GM19468 (cell line): ENCODE measurements around the gene KRT7.
"Not testable (repeated sequence)": the region's sequence is repeated elsewhere in the genome, so short reads cannot be mapped to it uniquely, and the experiment has no call there.

Source experiments
- ATAC-seq: cut with Tn5 transposase; IDR thresholded peaks from one replicate; pipeline ENCODE4 v1.9.1; 2021; ENCODE audit warnings: mild to moderate bottlenecking, moderate library complexity, moderate number of reproducible peaks; ENCODE audit not compliant: unreplicated experiment; ENCODE audit errors: extremely low read depth

Gene KRT7

DNA sequence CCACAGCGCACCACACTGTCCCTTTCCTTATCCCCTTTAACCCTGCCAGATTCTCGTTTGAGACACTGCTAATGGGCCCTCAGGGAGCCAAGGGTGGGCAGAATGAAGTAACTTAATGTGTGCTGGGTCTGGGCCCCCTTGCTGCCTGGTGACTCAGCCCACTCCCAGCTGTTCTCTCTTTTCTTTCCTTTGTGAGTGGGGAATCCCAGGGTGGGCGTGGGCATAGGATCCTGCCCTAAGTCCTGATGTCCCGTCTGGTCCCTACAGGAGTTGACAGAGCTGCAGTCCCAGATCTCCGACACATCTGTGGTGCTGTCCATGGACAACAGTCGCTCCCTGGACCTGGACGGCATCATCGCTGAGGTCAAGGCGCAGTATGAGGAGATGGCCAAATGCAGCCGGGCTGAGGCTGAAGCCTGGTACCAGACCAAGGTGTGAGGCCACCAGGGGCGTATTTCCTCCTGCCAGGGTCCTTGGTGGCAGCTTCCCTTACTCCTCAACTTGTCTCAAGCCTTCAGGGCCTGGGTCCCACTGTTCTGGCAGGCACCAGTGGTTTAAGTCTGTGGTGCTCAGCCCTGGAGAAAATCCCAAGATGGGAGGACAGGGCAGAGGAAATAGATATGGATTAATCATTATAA lies 8.3 kb downstream of the KRT7 start:
- no peak for ATAC-seq

DNA sequence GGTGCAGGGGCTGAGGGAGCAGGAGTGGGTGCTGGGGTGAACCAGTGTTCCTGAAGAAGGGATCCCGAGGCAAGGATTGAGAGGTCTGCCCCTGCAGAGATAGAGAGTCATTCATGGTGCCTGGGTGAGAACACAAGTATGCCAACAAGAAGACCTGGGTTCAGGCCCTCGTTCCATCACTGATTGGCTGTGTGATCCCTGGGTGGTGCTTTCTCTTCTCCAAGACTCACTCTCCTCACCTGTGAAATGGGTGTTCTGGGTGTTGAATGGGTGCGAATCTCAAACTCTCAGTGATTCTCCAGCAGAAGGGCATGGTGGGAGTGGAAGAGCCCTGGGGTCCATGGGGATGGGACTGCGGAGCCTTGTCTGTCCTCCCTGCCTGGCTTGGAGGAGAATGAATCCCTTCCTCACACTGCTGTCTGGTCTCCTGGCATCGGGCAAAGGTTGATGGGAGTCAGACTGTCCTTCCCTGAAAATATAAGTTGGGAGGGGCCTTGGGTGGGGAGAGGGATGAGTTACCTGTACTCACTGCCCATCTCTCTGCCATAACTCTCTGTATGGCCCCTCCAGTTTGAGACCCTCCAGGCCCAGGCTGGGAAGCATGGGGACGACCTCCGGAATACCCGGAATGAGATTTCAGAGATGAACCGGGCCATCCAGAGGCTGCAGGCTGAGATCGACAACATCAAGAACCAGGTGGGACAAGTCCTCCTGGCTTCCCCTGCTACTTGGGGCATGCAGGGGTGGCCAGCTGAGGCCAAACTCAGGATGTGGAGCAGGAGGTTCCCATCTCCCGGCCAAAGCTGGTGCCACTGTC lies 9.6 kb downstream of the KRT7 start:
- no peak for ATAC-seq

GRCh38 chr12:52243259-52243855 lies 10.3 kb downstream of the KRT7 start:
- no peak for ATAC-seq

- ATAC-seq, result peak; percentile 71
Observed at GRCh38 chr12:52243856-52244614, 11.0 kb downstream of the KRT7 start.

GRCh38 chr12:52244615-52244994 lies 11.6 kb downstream of the KRT7 start:
- no peak for ATAC-seq

- no peak for ATAC-seq
Observed at GRCh38 chr12:52245259-52245961, 12.4 kb downstream of the KRT7 start.

GRCh38 chr12:52245962-52246569 lies 13.0 kb downstream of the KRT7 start:
- no peak for ATAC-seq

- no peak for ATAC-seq
Observed at GRCh38 chr12:52246720-52247621, 13.9 kb downstream of the KRT7 start.

DNA sequence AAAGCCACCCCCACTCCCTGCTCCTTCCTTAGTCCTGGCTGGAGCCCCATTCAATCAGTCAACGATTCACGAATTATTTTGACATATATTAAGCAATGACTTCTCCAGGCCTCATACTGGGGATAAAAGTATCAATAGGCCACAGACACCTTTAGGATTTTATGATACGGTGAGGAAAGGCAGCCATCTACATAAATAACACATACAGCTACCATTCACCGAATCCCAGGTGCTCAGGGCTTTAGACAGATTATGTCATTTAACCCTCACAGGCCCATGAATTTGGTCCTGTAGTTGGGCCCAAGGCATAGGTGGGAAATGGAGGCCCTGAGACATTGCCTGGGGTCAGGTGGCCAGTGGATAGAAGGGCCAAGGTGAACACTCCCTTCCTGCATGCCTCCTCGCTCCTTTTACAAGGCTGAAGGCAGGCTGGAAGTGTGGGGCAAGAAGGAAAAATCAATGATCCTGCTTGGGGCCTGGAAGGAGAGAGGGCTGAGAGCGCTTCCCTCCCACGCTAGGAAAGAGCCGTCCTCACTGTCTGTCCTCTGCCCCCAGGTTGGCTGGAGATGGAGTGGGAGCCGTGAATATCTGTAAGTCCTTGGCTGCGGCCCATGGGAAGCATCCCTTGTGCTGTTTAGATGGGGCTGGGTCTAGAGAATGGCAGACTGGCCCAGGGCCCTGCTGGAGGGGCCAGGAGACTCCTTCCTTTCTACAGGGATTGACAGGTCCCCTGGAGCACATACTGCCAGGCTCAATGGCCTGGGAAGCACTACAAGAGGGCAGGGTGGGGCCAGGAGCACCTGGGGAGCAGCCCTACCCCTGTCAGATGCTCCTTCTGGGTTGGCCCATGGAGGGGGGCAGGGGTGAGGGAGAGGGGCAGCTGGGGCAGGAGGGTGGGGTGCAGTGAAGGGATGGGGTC lies 14.8 kb downstream of the KRT7 start:
- ATAC-seq, result no peak

DNA sequence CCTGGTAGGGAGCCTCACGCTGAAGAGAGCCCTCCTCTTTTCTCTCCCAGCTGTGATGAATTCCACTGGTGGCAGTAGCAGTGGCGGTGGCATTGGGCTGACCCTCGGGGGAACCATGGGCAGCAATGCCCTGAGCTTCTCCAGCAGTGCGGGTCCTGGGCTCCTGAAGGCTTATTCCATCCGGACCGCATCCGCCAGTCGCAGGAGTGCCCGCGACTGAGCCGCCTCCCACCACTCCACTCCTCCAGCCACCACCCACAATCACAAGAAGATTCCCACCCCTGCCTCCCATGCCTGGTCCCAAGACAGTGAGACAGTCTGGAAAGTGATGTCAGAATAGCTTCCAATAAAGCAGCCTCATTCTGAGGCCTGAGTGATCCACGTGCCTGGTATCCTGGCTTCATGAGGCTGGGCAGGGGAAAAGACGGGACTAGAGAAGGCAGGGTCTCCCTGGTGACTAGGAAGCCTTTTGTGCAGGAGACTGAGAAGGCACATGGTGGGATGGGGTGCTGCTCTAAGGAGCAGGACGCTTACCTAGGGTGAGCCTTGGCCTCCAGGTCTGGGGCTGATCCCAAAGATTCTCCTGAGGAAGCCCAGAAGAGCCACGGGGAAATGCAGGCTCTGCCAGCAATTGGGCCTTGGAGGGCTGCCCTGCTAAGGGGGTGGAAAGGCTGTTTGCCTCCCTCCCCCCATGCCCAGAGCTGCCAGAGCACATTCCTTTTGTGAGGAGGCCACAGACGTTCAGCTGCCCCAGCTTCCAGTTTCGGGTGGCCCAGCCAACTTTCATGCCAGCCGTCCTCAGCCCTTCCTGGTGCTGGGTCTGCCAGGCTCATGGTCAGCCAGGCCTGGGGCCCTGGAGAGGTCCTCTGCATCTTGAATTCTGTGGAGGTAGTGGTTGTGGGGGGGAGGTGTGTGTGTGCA lies 15.8 kb downstream of the KRT7 start:
- no peak for ATAC-seq

GRCh38 chr12:52249511-52250047 lies 16.5 kb downstream of the KRT7 start:
- ATAC-seq, result no peak

DNA sequence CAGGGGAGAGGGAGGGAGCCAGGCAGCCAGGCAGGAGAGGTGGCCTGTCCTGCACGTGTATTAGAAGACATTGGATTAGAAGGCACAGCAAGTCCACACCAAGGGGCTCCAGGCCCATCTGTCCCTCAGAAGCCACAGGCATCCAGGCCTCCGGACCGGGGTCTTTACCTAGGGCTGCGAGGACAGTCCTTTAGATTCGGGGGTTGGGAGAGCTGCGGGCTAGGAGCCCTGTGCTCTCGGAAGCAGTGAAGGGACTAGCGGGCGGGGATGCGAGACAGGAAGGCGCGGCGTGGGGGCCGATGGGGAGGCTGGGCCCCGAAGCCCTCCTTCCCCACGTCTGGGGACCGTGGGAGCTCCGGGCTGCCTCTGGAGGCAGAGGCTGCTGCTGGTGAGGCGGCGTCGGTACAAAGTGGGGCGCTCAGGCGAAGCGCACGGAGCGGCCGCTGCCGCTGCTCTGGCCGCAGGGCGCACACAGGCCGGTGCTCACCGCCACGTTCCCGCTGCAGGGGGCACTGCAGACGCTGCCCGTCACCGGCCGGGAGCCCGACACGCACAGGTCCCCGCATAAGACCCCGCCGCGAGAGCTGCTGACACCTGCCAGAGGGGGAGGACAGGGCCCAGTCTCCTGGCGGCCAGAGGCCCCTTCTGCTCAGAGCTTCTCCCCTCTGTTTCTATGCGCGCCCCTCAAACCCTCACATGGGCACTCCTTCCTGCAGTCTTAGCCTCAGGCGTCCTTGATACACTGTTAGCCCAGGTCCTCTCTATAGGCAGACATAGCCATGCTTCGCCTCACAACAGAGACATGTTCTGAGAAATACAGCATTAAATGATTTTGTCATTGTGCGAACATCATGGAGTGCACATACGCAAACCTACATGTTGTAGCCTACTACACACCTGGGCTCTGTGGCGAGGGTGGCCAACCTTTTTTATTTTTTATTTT lies 17.3 kb downstream of the KRT7 start:
- no peak for ATAC-seq

DNA sequence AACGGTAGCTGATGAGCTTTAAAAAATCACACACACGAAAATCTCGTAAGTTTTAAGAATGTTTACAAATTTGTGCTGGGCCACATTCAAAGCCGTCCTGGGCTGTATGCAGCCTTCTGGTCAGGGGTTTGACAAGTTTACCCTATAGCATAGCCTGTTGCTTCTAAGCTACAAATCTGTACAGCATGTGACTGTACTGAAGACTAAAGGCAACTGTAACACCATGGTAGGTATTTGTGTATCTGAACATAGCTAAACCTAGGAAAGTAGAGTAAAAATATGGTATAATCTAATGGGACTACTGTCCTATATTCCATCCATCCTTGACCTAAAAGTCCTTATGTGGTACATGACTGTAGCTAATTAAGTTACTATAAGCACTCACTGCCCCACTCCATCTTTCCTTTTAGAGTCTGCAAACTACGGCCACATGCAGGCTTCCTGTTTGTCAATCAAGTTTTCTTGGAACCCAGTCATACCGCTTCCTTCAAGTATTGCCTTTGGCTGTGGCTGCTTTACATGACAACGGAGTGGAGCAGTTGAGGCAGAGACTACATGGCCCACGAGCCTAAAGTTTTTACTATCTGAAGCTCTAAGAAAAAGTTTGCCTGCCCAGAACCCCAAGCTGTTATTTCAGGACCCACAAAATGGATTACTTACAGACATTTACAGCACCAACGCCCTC lies 18.5 kb downstream of the KRT7 start:
- no peak for ATAC-seq

GRCh38 chr12:52252175-52252615 lies 19.2 kb downstream of the KRT7 start:
- not testable (repeated sequence) for ATAC-seq
